HepG2 (cell line): ENCODE measurements around the gene WDHD1. TPM values are rescaled to one million over a fixed set of nuclear protein-coding genes. Genes with fewer than 3 reads are reported as not detected.

ENCODE experiments used
- AGO1 ChIP-seq: fragments of 200-400 bp; formaldehyde crosslinking; IDR thresholded peaks from 2 replicates; pipeline ENCODE4 v1.6.1; 2017; ENCODE audit warnings: mild to moderate bottlenecking, low read depth, low read length, moderate library complexity; ENCODE audit not compliant: poor library complexity, severe bottlenecking
- DMAP1 ChIP-seq: IDR thresholded peaks from 2 replicates; pipeline ENCODE4 v1.6.1; 2016
- GATAD1 ChIP-seq: IDR thresholded peaks from 2 replicates; pipeline ENCODE4 v1.6.1; 2016; ENCODE audit warnings: missing genetic modification reagents, missing compliant biosample characterization
- MAZ ChIP-seq, 2 experiments: sonication (generic) in 1 of 2; formaldehyde crosslinking in 1 of 2; IDR thresholded peaks; 2 replicates each; pipeline versions ENCODE4 v1.5.0 to v1.6.1; 2012 to 2020; ENCODE audit warnings: low read depth in 2 of 2, mild to moderate bottlenecking in 2 of 2, borderline replicate concordance in 1 of 2, improper control_type of control experiment in 1 of 2, low read length in 1 of 2, missing genetic modification reagents in 1 of 2, moderate library complexity in 1 of 2
- MEIS1 ChIP-seq: sonication (generic); formaldehyde crosslinking; IDR thresholded peaks from 2 replicates; pipeline ENCODE4 v1.9.0; 2021; ENCODE audit warnings: mild to moderate bottlenecking, missing genetic modification reagents, moderate library complexity, borderline replicate concordance
- MXI1 ChIP-seq: IDR thresholded peaks from 3 replicates; pipeline ENCODE4 v1.6.1; 2012; ENCODE audit warnings: low read depth, low read length, inconsistent platforms, borderline replicate concordance
- MYPOP ChIP-seq: sonication (generic); formaldehyde crosslinking; IDR thresholded peaks from 2 replicates; pipeline ENCODE4 v1.8.1; 2023; ENCODE audit warnings: mild to moderate bottlenecking, moderate library complexity, missing genetic modification reagents
- NCOA5 ChIP-seq: sonication (generic); formaldehyde crosslinking; IDR thresholded peaks from 2 replicates; pipeline ENCODE4 v1.4.0; 2020; ENCODE audit warnings: missing genetic modification reagents
- POGZ ChIP-seq: sonication (generic); formaldehyde crosslinking; IDR thresholded peaks from 2 replicates; pipeline ENCODE4 v1.4.0; 2020; ENCODE audit warnings: mild to moderate bottlenecking, missing genetic modification reagents
- PRPF4 ChIP-seq: fragments of 200-400 bp; formaldehyde crosslinking; IDR thresholded peaks from 2 replicates; pipeline ENCODE4 v1.6.1; 2016; ENCODE audit warnings: low read length, low read depth; ENCODE audit not compliant: poor library complexity, severe bottlenecking
- PTBP1 ChIP-seq: fragments of 200-400 bp; formaldehyde crosslinking; IDR thresholded peaks from 2 replicates; pipeline ENCODE4 v1.6.1; 2018; ENCODE audit warnings: low read length, low read depth; ENCODE audit not compliant: poor library complexity, severe bottlenecking
- SAP130 ChIP-seq: IDR thresholded peaks from 2 replicates; pipeline ENCODE4 v1.6.1; 2016; ENCODE audit warnings: low read depth
- SRSF1 ChIP-seq: fragments of 200-400 bp; formaldehyde crosslinking; optimal IDR thresholded peaks from 2 replicates; pipeline ENCODE3; 2017; ENCODE audit warnings: mild to moderate bottlenecking, low read depth, low read length, moderate library complexity
- SRY ChIP-seq: sonication (generic); formaldehyde crosslinking; IDR thresholded peaks from 2 replicates; pipeline ENCODE4 v1.8.0; 2022; ENCODE audit warnings: mild to moderate bottlenecking, missing genetic modification reagents
- TFDP2 ChIP-seq: sonication (generic); formaldehyde crosslinking; IDR thresholded peaks from 2 replicates; pipeline ENCODE4 v1.4.0; 2020; ENCODE audit warnings: missing genetic modification reagents
- ZBTB2 ChIP-seq: sonication (generic); formaldehyde crosslinking; IDR thresholded peaks from 2 replicates; pipeline ENCODE4 v1.8.0; 2022; ENCODE audit warnings: low read depth, missing genetic modification reagents
- ZNF256 ChIP-seq: sonication (generic); formaldehyde crosslinking; conservative IDR thresholded peaks from 2 replicates; pipeline ENCODE4 v1.4.0; 2020; ENCODE audit warnings: missing genetic modification reagents
- ZNF7 ChIP-seq: IDR thresholded peaks from 2 replicates; pipeline ENCODE4 v1.6.1; 2016; ENCODE audit warnings: missing biosample characterization, missing genetic modification reagents
- ZNF773 ChIP-seq: sonication (generic); formaldehyde crosslinking; IDR thresholded peaks from 2 replicates; pipeline ENCODE4 v1.4.0; 2020; ENCODE audit warnings: missing genetic modification reagents, borderline replicate concordance
- polyA plus RNA-seq, 8 experiments: library from polyadenylated mRNA; depleted of rRNA in 3 of 8; stranded (reverse) in 7 of 8; unstranded in 1 of 8; fragments of >200 nt; fragmentation: Illumina TruSeq in 4 of 8; extraction: Trizol in 4 of 8; gene quantifications; 2 replicates each; pipeline versions ENCODE4 v1.2.1 to v1.2.3, GENCODE V29; 2011 to 2016; ENCODE audit warnings: low read depth in 4 of 8, missing spikeins in 1 of 8, mixed read lengths in 1 of 8; ENCODE audit not compliant: insufficient read depth in 1 of 8
- total RNA-seq, 5 experiments: library from RNA; depleted of rRNA; stranded (reverse); fragments of >200 nt; fragmentation: Illumina TruSeq; extraction: Trizol; gene quantifications; 2 replicates each; pipeline ENCODE4 v1.2.3, GENCODE V29; 2016; ENCODE audit warnings: low read depth in 1 of 5
- TF ChIP-seq, protein P1 (sequence below): sonication (generic); formaldehyde crosslinking; IDR thresholded peaks from 2 replicates; pipeline ENCODE4 v1.4.0; 2020; ENCODE audit warnings: missing genetic modification reagents, mild to moderate bottlenecking, borderline replicate concordance
- TF ChIP-seq, protein P2 (sequence below): sonication (generic); formaldehyde crosslinking; IDR thresholded peaks from 2 replicates; pipeline ENCODE4 v1.8.1; 2023; ENCODE audit warnings: missing genetic modification reagents, mild to moderate bottlenecking, borderline replicate concordance
- TF ChIP-seq, protein P3 (sequence below): sonication (generic); formaldehyde crosslinking; IDR thresholded peaks from 2 replicates; pipeline ENCODE4 v1.8.1; 2022; ENCODE audit warnings: mild to moderate bottlenecking, missing genetic modification reagents

Gene WDHD1
- total and polyA plus RNA-seq, 2 of the 13 experiments (the other 11 are each of a cell fraction or from before 2014, with no cell fraction given), result 5.5 to 27.5 TPM

GRCh38 chr14:54902143-54902520 lies 124.8 kb downstream of the WDHD1 start (continued):
- TF ChIP-seq ZBTB2 (CRISPR knock-in tag) (0 out of 2 replicates have a peak, but pooled peaks have one; percentile 2), SRSF1 (no peak), PTBP1 (peak; percentile 29), DMAP1 (peak; percentile 59), MYPOP (CRISPR knock-in tag) (peak; percentile 83), MAZ (IDR thresholded peaks at IDR 0.05; ENCODE audit: borderline replicate concordance, low read depth, low read length) (0 out of 2 replicates have a peak, but pooled peaks have one; percentile 36), MAZ (CRISPR knock-in tag; IDR thresholded peaks at IDR 0.05; ENCODE audit: low read depth) (no peak; the same call in 1 of the 2 replicates), POGZ (peak; percentile 66), PRPF4 (no peak), MXI1 (0 out of 3 replicates have a peak, but pooled peaks have one; percentile 18), SAP130 (peak; percentile 85), NCOA5 (no peak), SRY (CRISPR knock-in tag) (no peak), MEIS1 (CRISPR knock-in tag) (0 out of 2 replicates have a peak, but pooled peaks have one; percentile 13), ZNF256 (CRISPR knock-in tag) (no peak), ZNF7 (CRISPR knock-in tag) (no peak), TFDP2 (CRISPR knock-in tag) (peak; percentile 80), AGO1 (peak; percentile 33), GATAD1 (CRISPR knock-in tag) (peak; percentile 43; the same call in 1 of the 2 replicates), ZNF773 (CRISPR knock-in tag) (no peak)
- TF ChIP-seq, protein P1, sequence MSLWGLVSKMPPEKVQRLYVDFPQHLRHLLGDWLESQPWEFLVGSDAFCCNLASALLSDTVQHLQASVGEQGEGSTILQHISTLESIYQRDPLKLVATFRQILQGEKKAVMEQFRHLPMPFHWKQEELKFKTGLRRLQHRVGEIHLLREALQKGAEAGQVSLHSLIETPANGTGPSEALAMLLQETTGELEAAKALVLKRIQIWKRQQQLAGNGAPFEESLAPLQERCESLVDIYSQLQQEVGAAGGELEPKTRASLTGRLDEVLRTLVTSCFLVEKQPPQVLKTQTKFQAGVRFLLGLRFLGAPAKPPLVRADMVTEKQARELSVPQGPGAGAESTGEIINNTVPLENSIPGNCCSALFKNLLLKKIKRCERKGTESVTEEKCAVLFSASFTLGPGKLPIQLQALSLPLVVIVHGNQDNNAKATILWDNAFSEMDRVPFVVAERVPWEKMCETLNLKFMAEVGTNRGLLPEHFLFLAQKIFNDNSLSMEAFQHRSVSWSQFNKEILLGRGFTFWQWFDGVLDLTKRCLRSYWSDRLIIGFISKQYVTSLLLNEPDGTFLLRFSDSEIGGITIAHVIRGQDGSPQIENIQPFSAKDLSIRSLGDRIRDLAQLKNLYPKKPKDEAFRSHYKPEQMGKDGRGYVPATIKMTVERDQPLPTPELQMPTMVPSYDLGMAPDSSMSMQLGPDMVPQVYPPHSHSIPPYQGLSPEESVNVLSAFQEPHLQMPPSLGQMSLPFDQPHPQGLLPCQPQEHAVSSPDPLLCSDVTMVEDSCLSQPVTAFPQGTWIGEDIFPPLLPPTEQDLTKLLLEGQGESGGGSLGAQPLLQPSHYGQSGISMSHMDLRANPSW, result no peak
- TF ChIP-seq, protein P2, sequence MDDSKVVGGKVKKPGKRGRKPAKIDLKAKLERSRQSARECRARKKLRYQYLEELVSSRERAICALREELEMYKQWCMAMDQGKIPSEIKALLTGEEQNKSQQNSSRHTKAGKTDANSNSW (CRISPR knock-in tag), result no peak
- TF ChIP-seq, protein P3, sequence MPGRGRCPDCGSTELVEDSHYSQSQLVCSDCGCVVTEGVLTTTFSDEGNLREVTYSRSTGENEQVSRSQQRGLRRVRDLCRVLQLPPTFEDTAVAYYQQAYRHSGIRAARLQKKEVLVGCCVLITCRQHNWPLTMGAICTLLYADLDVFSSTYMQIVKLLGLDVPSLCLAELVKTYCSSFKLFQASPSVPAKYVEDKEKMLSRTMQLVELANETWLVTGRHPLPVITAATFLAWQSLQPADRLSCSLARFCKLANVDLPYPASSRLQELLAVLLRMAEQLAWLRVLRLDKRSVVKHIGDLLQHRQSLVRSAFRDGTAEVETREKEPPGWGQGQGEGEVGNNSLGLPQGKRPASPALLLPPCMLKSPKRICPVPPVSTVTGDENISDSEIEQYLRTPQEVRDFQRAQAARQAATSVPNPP (CRISPR knock-in tag), result no peak
